Gastroesophageal sphincter (tissue), 3 donors: ENCODE results near the gene ENO3.
A peak's percentile ranks its signal among the peaks of the same experiment; 100 is the strongest.

Experiments
- CTCF ChIP-seq, 4 experiments: fragments of 200-600 bp in 2 of 4; fragments of 450-650 bp in 2 of 4; sonication (generic) in 1 of 4; IDR thresholded peaks; one replicate each; pipeline ENCODE4 v1.5.1; 2017 to 2019; ENCODE audit warnings: antibody characterized with exemption in 4 of 4, mild to moderate bottlenecking in 2 of 4, moderate library complexity in 2 of 4
- EP300 ChIP-seq: sonication (generic); formaldehyde crosslinking; IDR thresholded peaks from one replicate; pipeline ENCODE4 v1.6.1; 2017; ENCODE audit warnings: antibody characterized with exemption, mild to moderate bottlenecking
- POLR2A ChIP-seq, 2 donors: fragments of 450-650 bp; IDR thresholded peaks; one replicate each; pipeline ENCODE4 v1.6.1; 2017; ENCODE audit warnings: antibody characterized with exemption in 2 of 2, mild to moderate bottlenecking in 2 of 2, moderate library complexity in 1 of 2

GRCh38 chr17:4986951-4987766, 36.2 kb downstream of the ENO3 start, which contains the start of gene CAMTA2:
- TF ChIP-seq CTCF (IDR thresholded peaks at IDR 0.05) (peak in 3 of 4 experiments; percentile 83 to 94 (median 84)), POLR2A (IDR thresholded peaks at IDR 0.05) (peak; percentile 73 to 77), EP300 (no peak)
